GM12878 (cell line): ENCODE measurements around the gene CYTH2. TPM values are rescaled to one million over a fixed set of nuclear protein-coding genes. Genes with fewer than 3 reads are reported as not detected.

Source experiments
- ESRRA ChIP-seq: IDR thresholded peaks from 2 replicates; pipeline ENCODE4 v1.6.1; 2012; ENCODE audit warnings: mild to moderate bottlenecking, low read length, improper control_type of control experiment
- MYC ChIP-seq: IDR thresholded peaks from 2 replicates; pipeline ENCODE4 v1.6.1; 2011; ENCODE audit warnings: mild to moderate bottlenecking, low read length, moderate library complexity, inconsistent platforms; ENCODE audit not compliant: insufficient read depth, insufficient replicate concordance, insufficient read length, severe bottlenecking
- NFIC ChIP-seq: IDR thresholded peaks from 2 replicates; pipeline ENCODE4 v1.6.1; 2012; ENCODE audit warnings: low read depth, mild to moderate bottlenecking, inconsistent platforms, low read length, moderate library complexity
- NFXL1 ChIP-seq: fragments of 450-650 bp; IDR thresholded peaks from 2 replicates; pipeline ENCODE4 v1.6.1; 2017; ENCODE audit warnings: antibody characterized with exemption, mild to moderate bottlenecking, borderline replicate concordance
- NR2C1 ChIP-seq: fragments of 450-650 bp; IDR thresholded peaks from 2 replicates; pipeline ENCODE4 v1.6.1; 2017; ENCODE audit warnings: antibody characterized with exemption, mild to moderate bottlenecking, moderate library complexity
- polyA plus RNA-seq, 11 experiments: library from polyadenylated mRNA; depleted of rRNA in 4 of 11; unstranded in 6 of 11; stranded (reverse) in 5 of 11; fragments of >200 nt; fragmentation: Nextera tagmentation in 4 of 11; fragmentation: Illumina TruSeq in 1 of 11; extraction: Ambion mirVana in 4 of 11; extraction: Trizol in 1 of 11; gene quantifications; 1 replicate in 1 of 11; 2 replicates in 10 of 11; pipeline versions ENCODE4 v1.2.1 to v1.2.3, GENCODE V29; 2011 to 2016; ENCODE audit warnings: inconsistent platforms in 2 of 11, missing spikeins in 2 of 11, low read depth in 1 of 11
- total RNA-seq, 4 experiments: library from RNA; depleted of rRNA in 3 of 4; stranded (reverse); fragments of >200 nt in 3 of 4; fragmentation: Illumina TruSeq in 1 of 4; extraction: Trizol in 1 of 4; gene quantifications; 2 replicates each; pipeline versions ENCODE4 v1.2.1 to v1.2.3, GENCODE V29; 2013 to 2021
- TF ChIP-seq, protein P1 (sequence below): IDR thresholded peaks from 2 replicates; pipeline ENCODE4 v1.6.1; 2012; ENCODE audit warnings: improper control_type of control experiment, low read depth, low read length; ENCODE audit not compliant: insufficient replicate concordance

Gene CYTH2
- total and polyA plus RNA-seq, 10 of the 15 experiments (the other 5 are each of a cell fraction or from before 2014, with no cell fraction given) = 1.3 to 31.9 (median 22.2) TPM

GRCh38 chr19:48530770-48531169 is 61.6 kb downstream of the CYTH2 start (continued):
- TF ChIP-seq, protein P1, sequence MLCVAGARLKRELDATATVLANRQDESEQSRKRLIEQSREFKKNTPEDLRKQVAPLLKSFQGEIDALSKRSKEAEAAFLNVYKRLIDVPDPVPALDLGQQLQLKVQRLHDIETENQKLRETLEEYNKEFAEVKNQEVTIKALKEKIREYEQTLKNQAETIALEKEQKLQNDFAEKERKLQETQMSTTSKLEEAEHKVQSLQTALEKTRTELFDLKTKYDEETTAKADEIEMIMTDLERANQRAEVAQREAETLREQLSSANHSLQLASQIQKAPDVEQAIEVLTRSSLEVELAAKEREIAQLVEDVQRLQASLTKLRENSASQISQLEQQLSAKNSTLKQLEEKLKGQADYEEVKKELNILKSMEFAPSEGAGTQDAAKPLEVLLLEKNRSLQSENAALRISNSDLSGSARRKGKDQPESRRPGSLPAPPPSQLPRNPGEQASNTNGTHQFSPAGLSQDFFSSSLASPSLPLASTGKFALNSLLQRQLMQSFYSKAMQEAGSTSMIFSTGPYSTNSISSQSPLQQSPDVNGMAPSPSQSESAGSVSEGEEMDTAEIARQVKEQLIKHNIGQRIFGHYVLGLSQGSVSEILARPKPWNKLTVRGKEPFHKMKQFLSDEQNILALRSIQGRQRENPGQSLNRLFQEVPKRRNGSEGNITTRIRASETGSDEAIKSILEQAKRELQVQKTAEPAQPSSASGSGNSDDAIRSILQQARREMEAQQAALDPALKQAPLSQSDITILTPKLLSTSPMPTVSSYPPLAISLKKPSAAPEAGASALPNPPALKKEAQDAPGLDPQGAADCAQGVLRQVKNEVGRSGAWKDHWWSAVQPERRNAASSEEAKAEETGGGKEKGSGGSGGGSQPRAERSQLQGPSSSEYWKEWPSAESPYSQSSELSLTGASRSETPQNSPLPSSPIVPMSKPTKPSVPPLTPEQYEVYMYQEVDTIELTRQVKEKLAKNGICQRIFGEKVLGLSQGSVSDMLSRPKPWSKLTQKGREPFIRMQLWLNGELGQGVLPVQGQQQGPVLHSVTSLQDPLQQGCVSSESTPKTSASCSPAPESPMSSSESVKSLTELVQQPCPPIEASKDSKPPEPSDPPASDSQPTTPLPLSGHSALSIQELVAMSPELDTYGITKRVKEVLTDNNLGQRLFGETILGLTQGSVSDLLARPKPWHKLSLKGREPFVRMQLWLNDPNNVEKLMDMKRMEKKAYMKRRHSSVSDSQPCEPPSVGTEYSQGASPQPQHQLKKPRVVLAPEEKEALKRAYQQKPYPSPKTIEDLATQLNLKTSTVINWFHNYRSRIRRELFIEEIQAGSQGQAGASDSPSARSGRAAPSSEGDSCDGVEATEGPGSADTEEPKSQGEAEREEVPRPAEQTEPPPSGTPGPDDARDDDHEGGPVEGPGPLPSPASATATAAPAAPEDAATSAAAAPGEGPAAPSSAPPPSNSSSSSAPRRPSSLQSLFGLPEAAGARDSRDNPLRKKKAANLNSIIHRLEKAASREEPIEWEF = no peak
- no peak for TF ChIP-seq NFXL1
- no peak for TF ChIP-seq NR2C1
- TF ChIP-seq MYC = no peak
- no peak for TF ChIP-seq NFIC
- no peak for TF ChIP-seq ESRRA

Other genes with a start within 250 kb of the CYTH2 start
Only the 7 nearest of the 19 such genes appear.
- gene SYNGR4, start 105.0 kb upstream of the CYTH2 start, total RNA-seq (2014; rRNA removed) = not detected in 2 replicates
- gene SYNGR4, start 105.0 kb upstream of the CYTH2 start, total RNA-seq (2014; rRNA removed; fragmentation: Illumina TruSeq; extraction: Trizol) = 0.18 TPM in 1 of 2 replicates, not detected in the other
- 0.21 and 0.35 TPM in 2 replicates for gene SYNGR4, start 105.0 kb upstream of the CYTH2 start, total RNA-seq (2021)
- 0.14 TPM in 1 of 2 replicates, not detected in the other for gene SYNGR4, start 105.0 kb upstream of the CYTH2 start, polyA plus RNA-seq (2011; rRNA removed)
- not detected in 2 replicates for gene SYNGR4, start 105.0 kb upstream of the CYTH2 start, polyA plus RNA-seq (2014; fragmentation: Illumina TruSeq; extraction: Trizol)
- not detected for gene SYNGR4, start 105.0 kb upstream of the CYTH2 start, polyA plus RNA-seq (2014; fragmentation: Nextera tagmentation; extraction: Ambion mirVana)
- gene SYNGR4, start 105.0 kb upstream of the CYTH2 start, polyA plus RNA-seq (2014; rRNA removed) = 0.08 and 0.29 TPM in 2 replicates
- under 1 TPM in 1 of 2 experiments, not detected in 1; 0.72 TPM for gene SYNGR4, start 105.0 kb upstream of the CYTH2 start, polyA plus RNA-seq (2016; fragmentation: Nextera tagmentation; extraction: Ambion mirVana)
- gene KDELR1, start 77.8 kb upstream of the CYTH2 start, total RNA-seq (2014; rRNA removed) = 34.8 and 35.9 TPM in 2 replicates
- 25.2 and 26.8 TPM in 2 replicates for gene KDELR1, start 77.8 kb upstream of the CYTH2 start, total RNA-seq (2014; rRNA removed; fragmentation: Illumina TruSeq; extraction: Trizol)
- 70.7 and 71.0 TPM in 2 replicates for gene KDELR1, start 77.8 kb upstream of the CYTH2 start, total RNA-seq (2021)
- gene KDELR1, start 77.8 kb upstream of the CYTH2 start, polyA plus RNA-seq (2011; rRNA removed) = 24.5 and 52.5 TPM in 2 replicates
- 52.3 and 67.3 TPM in 2 replicates for gene KDELR1, start 77.8 kb upstream of the CYTH2 start, polyA plus RNA-seq (2014; fragmentation: Illumina TruSeq; extraction: Trizol)
- gene KDELR1, start 77.8 kb upstream of the CYTH2 start, polyA plus RNA-seq (2014; fragmentation: Nextera tagmentation; extraction: Ambion mirVana) = 10 to 100 TPM in 1 of 2 experiments, 1 to 10 TPM in 1; 2.3 to 13.2 TPM
- gene KDELR1, start 77.8 kb upstream of the CYTH2 start, polyA plus RNA-seq (2014; rRNA removed) = 38.0 and 44.6 TPM in 2 replicates
- gene KDELR1, start 77.8 kb upstream of the CYTH2 start, polyA plus RNA-seq (2016; fragmentation: Nextera tagmentation; extraction: Ambion mirVana) = 10 to 100 TPM; 54.3 to 59.1 TPM
- gene GRIN2D, start 75.7 kb upstream of the CYTH2 start, total RNA-seq (2014; rRNA removed) = 0.05 and 0.06 TPM in 2 replicates
- gene GRIN2D, start 75.7 kb upstream of the CYTH2 start, total RNA-seq (2014; rRNA removed; fragmentation: Illumina TruSeq; extraction: Trizol) = 0.05 TPM in 1 of 2 replicates, not detected in the other
- 0.32 and 0.38 TPM in 2 replicates for gene GRIN2D, start 75.7 kb upstream of the CYTH2 start, total RNA-seq (2021)
- gene GRIN2D, start 75.7 kb upstream of the CYTH2 start, polyA plus RNA-seq (2011; rRNA removed) = 0.03 TPM in 2 replicates
- gene GRIN2D, start 75.7 kb upstream of the CYTH2 start, polyA plus RNA-seq (2014; fragmentation: Illumina TruSeq; extraction: Trizol) = 0.07 TPM in 1 of 2 replicates, not detected in the other
- not detected for gene GRIN2D, start 75.7 kb upstream of the CYTH2 start, polyA plus RNA-seq (2014; fragmentation: Nextera tagmentation; extraction: Ambion mirVana)
- gene GRIN2D, start 75.7 kb upstream of the CYTH2 start, polyA plus RNA-seq (2014; rRNA removed) = 0.03 and 0.04 TPM in 2 replicates
- under 1 TPM; 0.03 TPM for gene GRIN2D, start 75.7 kb upstream of the CYTH2 start, polyA plus RNA-seq (2016; fragmentation: Nextera tagmentation; extraction: Ambion mirVana)
- 26.5 and 30.6 TPM in 2 replicates for gene GRWD1, start 23.4 kb upstream of the CYTH2 start, total RNA-seq (2014; rRNA removed)
- 22.4 and 30.9 TPM in 2 replicates for gene GRWD1, start 23.4 kb upstream of the CYTH2 start, total RNA-seq (2014; rRNA removed; fragmentation: Illumina TruSeq; extraction: Trizol)
- 75.8 and 79.0 TPM in 2 replicates for gene GRWD1, start 23.4 kb upstream of the CYTH2 start, total RNA-seq (2021)
- 17.4 and 26.4 TPM in 2 replicates for gene GRWD1, start 23.4 kb upstream of the CYTH2 start, polyA plus RNA-seq (2011; rRNA removed)
- 9.2 and 14.0 TPM in 2 replicates for gene GRWD1, start 23.4 kb upstream of the CYTH2 start, polyA plus RNA-seq (2014; fragmentation: Illumina TruSeq; extraction: Trizol)
- gene GRWD1, start 23.4 kb upstream of the CYTH2 start, polyA plus RNA-seq (2014; fragmentation: Nextera tagmentation; extraction: Ambion mirVana) = 1 to 10 TPM; 1.4 to 3.0 TPM
- gene GRWD1, start 23.4 kb upstream of the CYTH2 start, polyA plus RNA-seq (2014; rRNA removed) = 44.6 and 46.5 TPM in 2 replicates
- gene GRWD1, start 23.4 kb upstream of the CYTH2 start, polyA plus RNA-seq (2016; fragmentation: Nextera tagmentation; extraction: Ambion mirVana) = 100 to 1,000 TPM; 103 TPM
- 0.38 and 0.40 TPM in 2 replicates for gene KCNJ14, start 13.8 kb upstream of the CYTH2 start, total RNA-seq (2014; rRNA removed)
- gene KCNJ14, start 13.8 kb upstream of the CYTH2 start, total RNA-seq (2014; rRNA removed; fragmentation: Illumina TruSeq; extraction: Trizol) = 0.41 and 0.45 TPM in 2 replicates
- gene KCNJ14, start 13.8 kb upstream of the CYTH2 start, total RNA-seq (2021) = 1.3 and 1.4 TPM in 2 replicates
- gene KCNJ14, start 13.8 kb upstream of the CYTH2 start, polyA plus RNA-seq (2011; rRNA removed) = 0.16 and 0.24 TPM in 2 replicates
- 0.48 and 0.59 TPM in 2 replicates for gene KCNJ14, start 13.8 kb upstream of the CYTH2 start, polyA plus RNA-seq (2014; fragmentation: Illumina TruSeq; extraction: Trizol)
- gene KCNJ14, start 13.8 kb upstream of the CYTH2 start, polyA plus RNA-seq (2014; fragmentation: Nextera tagmentation; extraction: Ambion mirVana) = under 1 TPM; 0.26 to 0.34 TPM
- gene KCNJ14, start 13.8 kb upstream of the CYTH2 start, polyA plus RNA-seq (2014; rRNA removed) = 0.72 and 0.93 TPM in 2 replicates
- gene KCNJ14, start 13.8 kb upstream of the CYTH2 start, polyA plus RNA-seq (2016; fragmentation: Nextera tagmentation; extraction: Ambion mirVana) = under 1 TPM; 0.30 to 0.68 TPM
- under 0.01 and 0.05 TPM in 2 replicates for gene LMTK3, start 42.5 kb downstream of the CYTH2 start, total RNA-seq (2014; rRNA removed)
- 0.04 TPM in 1 of 2 replicates, not detected in the other for gene LMTK3, start 42.5 kb downstream of the CYTH2 start, total RNA-seq (2014; rRNA removed; fragmentation: Illumina TruSeq; extraction: Trizol)
- 0.28 and 0.51 TPM in 2 replicates for gene LMTK3, start 42.5 kb downstream of the CYTH2 start, total RNA-seq (2021)
- gene LMTK3, start 42.5 kb downstream of the CYTH2 start, polyA plus RNA-seq (2011; rRNA removed) = 0.05 TPM in 1 of 2 replicates, not detected in the other
- gene LMTK3, start 42.5 kb downstream of the CYTH2 start, polyA plus RNA-seq (2014; fragmentation: Illumina TruSeq; extraction: Trizol) = 0.01 TPM in 1 of 2 replicates, not detected in the other
- not detected for gene LMTK3, start 42.5 kb downstream of the CYTH2 start, polyA plus RNA-seq (2014; fragmentation: Nextera tagmentation; extraction: Ambion mirVana)
- 0.14 and 0.27 TPM in 2 replicates for gene LMTK3, start 42.5 kb downstream of the CYTH2 start, polyA plus RNA-seq (2014; rRNA removed)
- gene LMTK3, start 42.5 kb downstream of the CYTH2 start, polyA plus RNA-seq (2016; fragmentation: Nextera tagmentation; extraction: Ambion mirVana) = under 1 TPM in 1 of 2 experiments, not detected in 1; 0.03 TPM
- not detected in 2 replicates for gene SULT2B1, start 82.8 kb downstream of the CYTH2 start, total RNA-seq (2014; rRNA removed)
- not detected in 2 replicates for gene SULT2B1, start 82.8 kb downstream of the CYTH2 start, total RNA-seq (2014; rRNA removed; fragmentation: Illumina TruSeq; extraction: Trizol)
- 0.16 TPM in 1 of 2 replicates, not detected in the other for gene SULT2B1, start 82.8 kb downstream of the CYTH2 start, total RNA-seq (2021)
- not detected in 2 replicates for gene SULT2B1, start 82.8 kb downstream of the CYTH2 start, polyA plus RNA-seq (2011; rRNA removed)
- not detected in 2 replicates for gene SULT2B1, start 82.8 kb downstream of the CYTH2 start, polyA plus RNA-seq (2014; fragmentation: Illumina TruSeq; extraction: Trizol)
- not detected for gene SULT2B1, start 82.8 kb downstream of the CYTH2 start, polyA plus RNA-seq (2014; fragmentation: Nextera tagmentation; extraction: Ambion mirVana)
- 0.23 TPM in 1 of 2 replicates, not detected in the other for gene SULT2B1, start 82.8 kb downstream of the CYTH2 start, polyA plus RNA-seq (2014; rRNA removed)
- under 1 TPM; 0.11 to 0.14 TPM for gene SULT2B1, start 82.8 kb downstream of the CYTH2 start, polyA plus RNA-seq (2016; fragmentation: Nextera tagmentation; extraction: Ambion mirVana)